Lower leg skin (tissue), 4 donors: ENCODE measurements around the gene ITGB3. TPM values are rescaled to one million over a fixed set of nuclear protein-coding genes. Genes with fewer than 3 reads are reported as not detected.

Source experiments
- DNase-seq, 2 donors: peaks; one replicate each; pipeline ENCODE4 v3.0.0-alpha.2; 2019; ENCODE audit warnings: low spot score in 2 of 2
- H3K4me3 ChIP-seq: fragments of 200-600 bp; sonication (generic); 2 replicates; pipeline ENCODE4 v1.5.1; 2017; ENCODE audit warnings: mild to moderate bottlenecking, low read depth; ENCODE audit not compliant: poor library complexity, severe bottlenecking
- POLR2A ChIP-seq, 2 donors: fragments of 450-650 bp; IDR thresholded peaks; one replicate each; pipeline ENCODE4 v1.6.1; 2016 to 2017; ENCODE audit warnings: antibody characterized with exemption in 2 of 2, mild to moderate bottlenecking in 1 of 2, moderate library complexity in 1 of 2
- WGBS, 2 donors: methylation state at CpG; one replicate each; pipeline ENCODE4 v1.1.5; 2018; 5-methylcytosine and 5-hydroxymethylcytosine counted together
- intact Hi-C: fragments of 100-400 bp; cut with DNase I; formaldehyde crosslinking; loops from one replicate; pipeline ENCODE4 v1.15.0; 2023; ENCODE audit warnings: low total_unique reads
- total RNA-seq, 4 donors: library from RNA; depleted of rRNA; stranded (reverse); fragments of >200 nt; gene quantifications; one replicate each; pipeline ENCODE4 v1.1.0, GENCODE V29; 2016
- TF ChIP-seq, protein P1 (sequence below), 3 donors: fragments of 450-650 bp; IDR thresholded peaks; one replicate each; pipeline ENCODE4 v1.5.1; 2016; ENCODE audit warnings: antibody characterized with exemption in 3 of 3, mild to moderate bottlenecking in 3 of 3, moderate library complexity in 2 of 3

The ITGB3 gene
- total RNA-seq, 4 donors from 2014 or later, result 2.2 to 3.7 (median 3.1) TPM

DNA sequence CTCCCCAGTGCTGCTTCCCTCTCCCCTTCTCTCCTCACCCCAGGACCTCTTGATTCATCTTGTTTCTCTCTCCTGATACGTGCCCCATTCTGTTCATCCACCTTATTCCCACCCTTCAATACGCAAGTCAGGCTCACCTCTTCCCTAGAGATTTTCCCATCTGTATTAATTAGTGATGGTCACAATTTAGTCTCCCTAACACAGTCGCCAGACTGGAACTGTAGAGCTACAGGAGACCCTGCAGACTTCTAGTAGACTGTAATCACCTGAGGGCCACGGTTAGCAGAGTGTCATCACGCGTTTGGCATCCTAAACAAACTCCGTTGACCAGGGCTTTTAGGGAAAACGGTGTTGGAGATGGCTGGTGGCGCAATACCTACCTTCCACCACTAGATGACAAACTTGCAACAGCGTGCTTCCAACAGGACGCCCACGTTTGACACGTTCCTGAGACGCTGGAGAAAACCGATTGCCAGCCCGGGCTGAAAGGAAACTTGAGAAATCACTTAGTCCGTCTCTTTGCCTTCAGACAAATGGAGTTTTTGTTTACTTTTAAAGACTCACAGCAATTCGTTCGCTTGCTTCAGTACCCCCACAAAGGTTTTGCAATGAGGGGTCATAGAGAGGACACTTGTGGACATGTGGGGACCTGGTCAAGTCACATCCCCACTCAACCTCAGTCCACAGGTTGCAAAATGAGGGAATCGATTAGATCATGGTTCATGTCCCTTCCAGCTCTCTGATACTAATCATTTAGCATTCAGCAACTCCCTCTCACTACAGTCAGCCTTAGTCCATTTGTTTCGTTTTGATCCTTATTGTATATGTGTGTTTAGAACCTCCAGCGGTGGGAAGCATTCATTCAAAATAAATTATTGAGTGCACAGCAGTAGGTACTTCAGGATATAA lies 23.8 kb upstream of the ITGB3 start:
- WGBS, 2 donors, result 8 to 10% methylated on average over 22 of the region's 22 CpGs
- DNase-seq, result peak; percentile 91 to 98
- TF ChIP-seq, protein P1, sequence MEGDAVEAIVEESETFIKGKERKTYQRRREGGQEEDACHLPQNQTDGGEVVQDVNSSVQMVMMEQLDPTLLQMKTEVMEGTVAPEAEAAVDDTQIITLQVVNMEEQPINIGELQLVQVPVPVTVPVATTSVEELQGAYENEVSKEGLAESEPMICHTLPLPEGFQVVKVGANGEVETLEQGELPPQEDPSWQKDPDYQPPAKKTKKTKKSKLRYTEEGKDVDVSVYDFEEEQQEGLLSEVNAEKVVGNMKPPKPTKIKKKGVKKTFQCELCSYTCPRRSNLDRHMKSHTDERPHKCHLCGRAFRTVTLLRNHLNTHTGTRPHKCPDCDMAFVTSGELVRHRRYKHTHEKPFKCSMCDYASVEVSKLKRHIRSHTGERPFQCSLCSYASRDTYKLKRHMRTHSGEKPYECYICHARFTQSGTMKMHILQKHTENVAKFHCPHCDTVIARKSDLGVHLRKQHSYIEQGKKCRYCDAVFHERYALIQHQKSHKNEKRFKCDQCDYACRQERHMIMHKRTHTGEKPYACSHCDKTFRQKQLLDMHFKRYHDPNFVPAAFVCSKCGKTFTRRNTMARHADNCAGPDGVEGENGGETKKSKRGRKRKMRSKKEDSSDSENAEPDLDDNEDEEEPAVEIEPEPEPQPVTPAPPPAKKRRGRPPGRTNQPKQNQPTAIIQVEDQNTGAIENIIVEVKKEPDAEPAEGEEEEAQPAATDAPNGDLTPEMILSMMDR (IDR thresholded peaks at IDR 0.05), result peak in 1 of 3 donors; percentile 98
- TF ChIP-seq POLR2A (IDR thresholded peaks at IDR 0.05), result no peak
- intact Hi-C loops, result loop anchor here (5.0 kb wide), 1 partner anchor 88 kb away; no protein-coding TSS in a partner anchor
- no peak overlapping the region for H3K4me3 ChIP-seq

DNA sequence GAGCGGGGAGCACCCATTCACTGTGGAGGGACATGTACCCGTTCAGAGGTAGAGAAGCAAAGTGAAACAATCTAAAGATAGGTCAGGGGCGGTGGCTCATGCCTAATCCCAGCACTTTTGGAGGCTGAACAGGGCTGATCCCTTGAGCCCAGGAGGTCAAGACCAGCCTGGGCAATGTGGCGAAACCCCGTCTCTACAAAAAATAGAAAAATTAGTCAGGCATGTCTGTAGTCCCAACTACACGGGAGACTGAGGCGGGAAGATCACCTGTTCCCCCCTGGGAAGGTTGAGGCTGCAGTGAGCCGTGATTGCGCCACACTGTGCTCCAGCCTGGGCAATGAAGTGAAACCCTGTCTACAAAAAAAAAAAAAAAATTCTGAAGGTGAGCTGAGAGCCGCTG lies 22.8 kb upstream of the ITGB3 start:
- TF ChIP-seq, protein P1 (IDR thresholded peaks at IDR 0.05), result no peak
- no peak for TF ChIP-seq POLR2A (IDR thresholded peaks at IDR 0.05)
- intact Hi-C loops, result loop anchor here (5.0 kb wide), 1 partner anchor 86 kb away; no protein-coding TSS in a partner anchor
- no peak overlapping the region for H3K4me3 ChIP-seq
- DNase-seq, result peak in 1 of 2 donors; percentile 79
- WGBS, 2 donors, result 88% methylated on average over 10 of the region's 10 CpGs

DNA sequence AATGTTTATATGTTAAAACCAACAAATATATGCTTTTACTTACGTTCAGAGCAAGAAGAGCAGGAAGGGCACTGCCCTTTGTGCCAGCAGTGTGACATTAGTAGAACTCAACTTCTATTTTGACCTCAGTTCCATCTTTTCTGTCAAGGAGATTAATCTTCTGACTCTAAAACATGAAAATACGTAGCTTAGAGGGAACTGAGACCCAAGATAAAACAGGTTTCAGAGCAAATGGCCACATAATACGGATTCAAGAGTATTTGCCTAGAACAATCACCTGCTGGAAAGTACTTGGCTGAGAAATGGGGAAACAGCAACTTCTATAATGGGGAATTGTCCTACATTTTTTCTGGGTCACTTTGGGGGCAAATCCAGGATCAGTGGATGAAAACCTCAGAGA lies 22.3 kb upstream of the ITGB3 start:
- intact Hi-C loops, result loop anchor here (5.0 kb wide), 1 partner anchor 86 kb away; no protein-coding TSS in a partner anchor
- WGBS, 2 donors, result 90% methylated on average over 3 of the region's 3 CpGs
- H3K4me3 ChIP-seq, result no peak overlapping the region
- TF ChIP-seq, protein P1 (IDR thresholded peaks at IDR 0.05), result no peak
- TF ChIP-seq POLR2A (IDR thresholded peaks at IDR 0.05), result no peak
- DNase-seq, result no peak

DNA sequence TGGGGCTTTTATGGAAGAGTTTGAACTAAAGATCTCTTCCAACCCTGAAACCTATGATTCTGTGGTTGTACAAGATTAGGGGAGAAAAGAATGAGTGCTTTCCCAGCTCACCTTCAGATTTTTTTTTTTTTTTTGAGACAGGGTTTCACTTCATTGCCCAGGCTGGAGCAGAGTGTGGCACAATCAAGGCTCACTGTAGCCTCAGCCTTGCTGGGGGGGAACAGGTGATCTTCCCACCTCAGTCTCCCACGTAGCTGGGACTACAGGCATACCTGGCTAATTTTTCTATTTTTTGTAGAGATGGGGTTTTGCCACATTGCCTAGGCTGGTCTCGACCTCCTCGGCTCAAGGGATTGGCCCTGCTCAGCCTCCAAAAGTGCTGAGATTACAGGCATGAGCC lies 21.8 kb upstream of the ITGB3 start:
- TF ChIP-seq, protein P1 (IDR thresholded peaks at IDR 0.05), result no peak
- no peak for TF ChIP-seq POLR2A (IDR thresholded peaks at IDR 0.05)
- DNase-seq, result no peak
- 84 to 92% methylated on average over 3 of the region's 3 CpGs for WGBS, 2 donors
- H3K4me3 ChIP-seq, result no peak overlapping the region
- intact Hi-C loops, result loop anchor here (5.0 kb wide), 1 partner anchor 85 kb away; no protein-coding TSS in a partner anchor

DNA sequence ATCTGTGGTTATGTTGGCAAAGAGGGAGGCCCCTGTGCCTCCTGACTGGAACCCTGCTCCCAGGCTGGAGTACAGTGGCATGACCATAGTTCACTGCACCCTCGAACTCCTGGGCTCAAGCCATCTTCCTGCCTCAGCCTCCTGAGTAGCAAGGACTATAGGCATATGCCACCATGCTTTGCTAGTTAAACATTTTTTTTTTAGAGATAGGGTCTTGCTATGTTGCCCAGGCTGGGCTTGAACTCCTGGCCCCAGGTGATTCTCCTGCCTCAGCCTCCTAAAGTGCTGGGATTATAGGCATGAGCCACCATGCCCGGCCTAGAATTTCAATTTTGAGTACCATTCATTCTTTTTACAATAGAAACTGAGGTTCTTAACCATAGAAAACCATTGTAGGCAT lies 21.2 kb upstream of the ITGB3 start:
- 92 to 94% methylated on average over 2 of the region's 2 CpGs for WGBS, 2 donors

More for the DNA sequence above, 21.2 kb upstream of the ITGB3 start:
- H3K4me3 ChIP-seq, result no peak overlapping the region
- intact Hi-C loops, result loop anchor here (5.0 kb wide), 1 partner anchor 85 kb away; no protein-coding TSS in a partner anchor
- peak in 1 of 2 donors; percentile 40 for DNase-seq
- TF ChIP-seq POLR2A (IDR thresholded peaks at IDR 0.05), result no peak
- TF ChIP-seq, protein P1 (IDR thresholded peaks at IDR 0.05), result no peak
